Urothelium cell line (cell line): ENCODE results near the gene SKP1.
"Not testable (repeated sequence)": the region's sequence is repeated elsewhere in the genome, so short reads cannot be mapped to it uniquely, and the experiment has no call there.

Experiments
- DNase-seq: peaks from one replicate; pipeline ENCODE4 v3.0.0; 2011; ENCODE audit warnings: low spot score, mixed read lengths
- FAIRE-seq: peaks from 2 replicates; lab custom pipeline; 2011; peaks lifted over from hg19 to GRCh38; lab: Jason Lieb, UNC

The SKP1 gene

DNA sequence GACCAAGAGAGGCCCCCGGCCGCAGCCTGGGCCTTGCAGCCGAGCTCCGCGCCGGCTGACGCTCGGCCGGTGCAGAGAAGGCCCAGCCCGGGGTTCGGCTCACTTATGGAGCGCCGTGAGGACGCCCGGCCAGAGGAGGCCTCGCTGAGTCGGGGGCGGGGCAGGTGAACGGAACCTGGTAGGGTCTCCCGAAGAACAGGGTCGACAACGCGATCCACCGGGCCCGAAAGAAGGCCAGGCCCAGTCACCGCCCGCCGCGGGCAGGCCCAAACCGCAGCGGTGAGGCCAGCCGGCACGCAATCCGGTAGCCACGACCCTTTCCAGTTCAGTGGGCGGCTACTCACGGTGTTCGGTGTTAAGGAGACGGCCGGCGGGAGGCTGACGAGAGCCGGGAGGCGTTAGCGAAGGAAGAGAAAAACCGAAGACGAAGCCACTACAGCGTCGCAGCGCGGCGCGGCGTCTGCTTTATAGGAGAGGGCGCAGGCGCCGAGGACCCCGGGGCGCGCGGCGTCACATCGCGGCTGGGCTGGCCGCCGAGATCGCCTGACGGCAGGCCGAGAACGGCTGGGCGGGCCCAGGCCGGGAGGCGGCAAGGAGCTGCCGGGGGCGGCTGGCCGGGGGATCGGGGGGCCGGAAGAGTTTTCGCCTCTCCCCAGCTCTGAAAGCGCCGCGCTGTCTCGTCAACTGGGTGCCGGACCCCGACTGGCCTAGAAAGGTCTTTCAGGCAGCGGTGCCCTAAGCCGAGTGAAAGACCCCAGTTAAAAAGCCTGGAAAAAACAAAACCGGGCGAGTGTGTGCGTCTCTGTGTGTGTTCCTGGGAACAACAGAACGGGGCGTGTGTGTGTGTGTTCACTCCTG lies at the start of gene SKP1:
TSS of gene SKP1 (minus strand) at position 440 of the 858 bp plus-strand sequence. CDS start 2,928 bp downstream, outside the sequence.
- peak; percentile 88 for DNase-seq
- FAIRE-seq = no peak

DNA sequence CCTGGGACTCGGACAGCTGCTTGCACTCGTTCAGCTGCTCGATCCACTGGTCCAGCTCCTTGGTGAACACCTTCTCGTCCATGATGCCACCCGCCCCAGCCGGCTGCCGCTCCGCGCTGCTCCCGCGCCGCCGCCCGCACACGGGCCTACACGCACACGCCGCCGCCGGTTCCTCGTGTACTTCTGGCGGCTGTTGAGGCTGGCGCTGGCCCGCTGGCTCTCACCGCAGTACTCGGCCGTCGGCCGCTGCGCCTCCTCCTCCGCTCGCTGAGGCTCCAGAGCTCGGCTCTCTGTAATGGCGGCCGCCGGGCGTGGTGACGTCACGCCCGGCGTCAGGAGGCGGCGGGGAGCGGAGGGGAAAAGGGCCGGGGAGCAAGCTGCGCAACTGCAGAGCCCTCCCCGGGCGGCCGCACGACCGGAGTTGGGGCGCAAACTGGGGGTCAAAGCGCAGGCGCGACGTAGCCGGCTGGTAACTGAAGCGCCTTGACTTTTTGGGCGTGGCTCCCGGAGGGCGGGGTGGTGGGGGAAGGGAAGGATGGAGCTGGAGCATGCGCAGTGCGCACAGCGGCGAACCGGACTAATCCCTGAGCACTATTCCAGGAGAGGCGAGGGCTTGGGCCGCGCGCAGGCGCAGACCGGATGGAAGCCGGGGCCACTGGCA lies 49.2 kb upstream of the SKP1 start, which contains the start of gene PPP2CA:
TSS of gene PPP2CA (minus strand) at position 294 of the 661 bp plus-strand sequence. CDS start at position 82, 212 bp downstream.
- DNase-seq = peak; percentile 93

DNA sequence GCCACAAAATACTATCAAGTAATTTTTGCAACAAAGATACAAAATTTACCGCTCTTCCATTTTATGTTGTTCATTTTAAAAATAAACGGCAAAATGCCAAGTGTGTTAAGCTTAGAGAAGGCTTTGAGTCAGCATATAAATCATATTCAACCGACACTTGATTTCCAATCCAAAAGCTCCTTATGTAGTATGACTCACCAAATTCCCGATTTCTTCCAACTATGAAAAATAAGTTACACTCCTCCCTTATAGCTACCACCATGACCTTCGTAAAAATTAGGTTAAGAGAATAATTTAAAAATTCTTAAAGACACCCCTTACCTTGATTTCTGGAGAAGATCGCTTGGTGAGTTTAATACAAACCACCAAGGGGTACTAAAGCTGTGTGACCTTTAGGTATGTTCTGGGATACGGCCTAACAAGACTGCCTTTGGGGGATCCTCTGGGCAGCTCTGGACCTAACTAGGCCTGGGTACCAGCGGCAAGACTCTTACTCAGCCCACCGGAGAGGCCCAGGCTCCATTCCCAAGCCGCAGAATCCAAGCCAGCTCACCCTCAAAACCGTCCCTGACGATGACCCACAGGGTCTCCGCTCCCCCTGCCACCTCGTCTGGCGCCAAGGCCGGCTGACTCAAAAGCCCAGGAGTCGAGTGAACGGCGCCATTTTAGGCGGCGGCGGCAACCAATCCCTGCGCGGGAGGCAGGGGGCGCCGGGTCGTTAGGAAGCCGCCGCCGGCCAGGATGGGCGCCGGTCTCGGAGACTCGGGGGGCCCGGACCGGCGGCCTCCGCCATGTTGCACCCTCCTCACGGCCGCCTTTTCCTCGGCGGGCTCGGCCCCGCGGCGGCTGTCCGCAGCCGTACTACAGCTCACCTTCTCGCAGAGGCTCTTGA lies 48.4 kb upstream of the SKP1 start:
- DNase-seq (peak; percentile 53), FAIRE-seq (no peak)

More for the DNA sequence above, 49.2 kb upstream of the SKP1 start, which contains the start of gene PPP2CA:
- FAIRE-seq = no peak

DNA sequence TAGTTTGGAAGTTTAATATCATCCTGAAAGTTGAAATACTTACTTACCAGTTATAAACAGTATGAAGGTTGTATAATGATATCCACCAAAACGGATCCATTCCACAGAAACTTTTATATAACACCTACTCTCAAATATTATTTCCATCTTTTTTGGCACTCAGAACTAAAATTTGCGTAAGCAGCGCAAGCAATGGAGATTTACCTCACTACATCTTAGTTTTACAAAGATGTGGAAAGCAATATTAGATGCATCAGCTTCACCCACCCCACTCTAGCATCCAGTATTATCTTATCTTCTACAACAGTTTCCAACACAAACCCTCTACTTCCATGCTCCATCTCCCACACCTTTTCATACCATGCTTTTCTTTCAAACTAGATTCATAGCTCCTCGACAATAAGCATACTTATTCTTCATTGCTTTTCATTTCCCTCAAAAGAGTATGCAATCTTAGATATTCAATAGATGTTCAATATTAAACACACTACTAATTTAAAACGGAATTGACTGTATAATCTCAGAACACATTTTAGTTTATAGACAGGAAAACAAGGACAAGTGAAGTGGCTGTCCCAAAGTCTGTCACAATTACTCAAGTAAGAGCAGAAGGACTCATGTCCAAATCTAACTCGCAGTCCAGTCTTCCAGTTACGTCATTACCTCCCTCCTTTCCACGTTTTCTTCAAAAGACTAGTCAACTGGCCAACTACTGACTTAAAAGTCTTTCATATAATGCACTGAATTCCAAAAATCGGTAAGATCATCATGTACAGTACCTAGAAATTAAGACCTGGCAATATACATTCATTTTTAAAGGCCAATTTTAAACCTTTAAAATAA lies 46.9 kb upstream of the SKP1 start:
- DNase-seq (no peak), FAIRE-seq (no peak)

DNA sequence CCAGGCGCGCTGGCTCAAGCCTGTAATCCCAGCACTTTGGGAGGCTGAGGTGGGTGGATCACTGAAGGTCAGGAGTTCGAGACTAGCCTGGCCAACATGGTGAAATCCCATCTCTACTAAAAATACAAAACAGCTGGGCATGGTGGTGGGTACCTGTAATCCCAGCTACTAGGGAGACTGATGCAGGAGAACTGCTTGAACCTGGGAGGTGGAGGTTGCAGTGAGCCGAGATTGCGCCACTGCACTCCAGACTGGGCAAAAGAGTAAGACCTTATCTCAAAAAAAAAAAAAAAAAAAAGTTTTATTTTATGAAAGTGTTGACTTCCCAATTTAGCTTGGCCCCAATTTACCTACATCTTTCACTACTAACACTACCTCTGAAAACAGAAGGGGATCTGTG lies 44.9 kb upstream of the SKP1 start:
- FAIRE-seq, DNase-seq: not testable (repeated sequence)

DNA sequence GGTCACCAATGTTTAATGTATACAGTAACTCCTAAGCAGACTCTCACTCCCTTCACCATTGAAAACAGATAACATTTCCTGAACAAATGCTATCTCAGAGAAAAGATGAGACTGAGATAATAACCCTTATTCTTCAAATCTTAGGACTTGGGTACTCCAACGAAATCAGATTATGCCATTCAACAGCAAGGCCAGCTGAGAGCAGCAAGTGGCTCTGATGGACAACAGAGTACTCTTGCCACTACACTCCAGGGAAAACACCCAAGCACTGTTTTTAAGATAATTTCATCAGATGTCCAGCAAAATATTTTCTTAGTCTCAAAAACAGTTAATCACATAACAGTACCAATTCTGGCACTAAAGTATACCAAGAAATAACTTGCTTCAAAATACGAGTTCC lies 39.0 kb upstream of the SKP1 start:
- FAIRE-seq (no peak), DNase-seq (no peak)

DNA sequence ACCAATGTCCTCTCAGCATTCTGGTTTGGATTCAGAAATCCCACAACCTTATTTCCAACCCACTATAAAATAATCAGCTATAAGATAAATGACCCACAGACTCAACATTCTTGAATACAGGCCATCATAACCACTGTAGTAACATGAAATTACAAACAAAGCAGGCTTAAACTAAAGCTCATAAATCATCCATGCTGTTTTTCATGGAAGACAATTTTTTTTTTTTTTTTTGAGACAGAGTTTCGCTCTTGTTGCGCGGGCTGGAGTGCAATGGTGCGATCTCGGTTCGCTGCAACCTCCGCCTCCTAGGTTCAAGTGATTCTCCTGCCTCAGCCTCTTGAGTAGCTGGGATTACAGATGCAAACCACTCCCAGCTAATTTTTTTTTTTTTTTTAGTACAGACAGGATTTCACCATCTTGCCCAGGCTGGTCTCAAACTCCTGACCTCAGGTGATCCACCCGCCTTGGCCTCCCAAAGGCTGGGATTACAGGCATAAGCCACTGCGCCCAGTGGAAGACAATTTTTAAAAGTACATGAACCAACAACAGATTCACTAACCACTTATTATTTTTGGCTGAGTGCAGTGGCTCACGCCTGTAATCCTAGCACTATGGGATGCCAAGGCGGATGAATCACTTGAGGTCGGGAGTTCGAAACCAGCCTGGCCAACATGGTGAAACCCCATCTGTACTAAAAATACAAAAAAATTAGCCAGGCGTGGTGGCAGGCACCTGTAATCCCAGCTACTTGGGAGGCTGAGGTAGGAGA lies 34.7 kb upstream of the SKP1 start:
- DNase-seq, FAIRE-seq: not testable (repeated sequence)

DNA sequence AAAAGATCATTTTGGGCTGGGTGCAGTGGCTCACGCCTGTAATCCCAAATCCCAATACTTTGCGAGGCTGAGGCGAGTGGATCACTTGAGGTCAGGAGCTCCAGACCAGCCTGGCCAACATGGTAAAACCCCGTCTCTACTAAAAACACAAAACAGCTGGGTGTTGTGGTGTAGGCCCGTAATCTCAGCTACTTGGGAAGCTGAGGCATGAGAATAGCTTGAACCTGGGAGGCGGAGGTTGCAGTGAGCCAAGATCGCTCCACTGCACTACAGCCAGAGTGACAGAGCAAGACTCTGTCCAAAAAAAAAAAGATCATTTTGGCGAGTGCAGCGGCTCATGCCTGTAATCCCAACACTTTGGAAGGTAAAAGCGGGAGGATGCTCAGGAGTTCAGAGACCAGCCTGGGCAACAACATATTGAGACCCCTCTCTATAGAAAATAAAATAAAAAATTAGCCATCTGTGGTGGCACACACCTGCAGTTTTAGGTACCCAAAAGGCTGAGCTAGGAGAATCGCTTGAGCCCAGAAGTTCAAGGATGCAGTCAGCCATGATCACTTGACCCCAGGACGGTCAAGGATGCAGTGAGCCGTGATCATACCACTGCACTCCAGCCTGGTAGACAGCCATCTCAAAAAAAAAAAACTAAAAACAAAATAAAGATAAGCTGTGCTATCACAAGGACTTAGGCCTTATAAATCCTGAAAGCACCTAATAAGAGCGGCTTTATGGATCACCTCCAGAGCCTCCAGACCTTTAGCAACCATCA lies 32.9 kb upstream of the SKP1 start:
- FAIRE-seq = no peak

DNA sequence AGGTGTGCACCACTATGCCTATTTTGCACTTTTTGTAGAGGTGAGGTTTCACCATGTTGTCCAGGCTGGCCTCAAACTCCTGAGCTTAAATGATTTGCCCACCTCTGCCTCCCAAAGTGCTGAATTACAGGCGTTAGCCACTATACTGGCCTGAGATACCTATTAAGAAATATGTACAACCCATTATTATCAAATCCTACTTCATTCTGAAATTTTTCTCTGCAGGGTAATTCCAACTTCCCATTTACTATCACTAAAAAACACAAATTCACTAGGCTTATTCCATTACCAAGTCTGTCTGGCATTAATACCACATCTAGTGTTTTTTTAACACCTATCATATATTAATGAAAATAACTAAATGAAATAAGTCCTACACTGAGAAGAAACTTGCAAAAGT lies 30.9 kb upstream of the SKP1 start:
- FAIRE-seq (no peak), DNase-seq (no peak)

More for the DNA sequence above, 32.9 kb upstream of the SKP1 start:
- DNase-seq = no peak

DNA sequence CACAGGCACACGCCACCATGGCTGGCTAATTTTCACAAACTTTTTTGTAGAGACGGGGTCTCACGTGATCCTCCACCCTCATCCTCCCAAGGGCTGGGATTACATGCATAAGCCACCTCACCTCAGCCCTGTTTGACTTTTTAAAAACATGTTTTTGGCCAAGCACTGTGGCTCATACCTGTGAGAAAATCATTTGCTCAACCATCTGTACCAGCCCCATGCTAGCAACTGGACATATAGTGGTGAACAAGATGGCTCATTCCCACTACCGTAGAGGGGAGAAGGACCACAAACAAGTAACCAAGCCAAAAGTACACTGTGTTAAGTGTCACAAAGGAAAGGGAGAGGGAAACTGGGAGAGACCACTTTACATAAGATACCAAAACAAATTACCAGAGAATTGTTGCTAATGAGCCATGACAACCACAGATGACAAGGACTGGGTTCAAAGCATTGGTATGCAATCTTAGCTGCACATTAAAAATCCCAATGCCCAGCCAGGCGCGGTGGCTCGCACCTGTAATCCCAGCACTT lies 29.9 kb upstream of the SKP1 start:
- DNase-seq = no peak
- FAIRE-seq = no peak

DNA sequence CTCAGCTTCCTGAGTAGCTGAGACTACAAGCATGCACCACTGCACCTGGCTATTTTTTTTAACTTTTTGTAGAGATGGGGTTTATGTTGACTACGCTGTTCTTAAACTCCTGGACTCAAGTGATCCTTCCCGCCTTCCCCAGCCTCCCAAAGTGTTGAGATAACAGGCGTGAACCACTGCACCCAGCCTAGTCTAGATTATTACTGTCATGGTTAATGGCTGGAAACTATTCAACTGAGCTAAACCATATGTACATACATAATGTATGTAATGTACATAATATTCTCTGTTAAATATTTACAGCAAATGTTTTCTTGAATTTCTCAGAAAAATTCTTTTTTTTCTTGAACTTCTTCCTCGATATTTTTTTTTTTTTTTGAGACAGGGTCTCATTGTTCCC lies 27.8 kb upstream of the SKP1 start:
- FAIRE-seq (no peak), DNase-seq (no peak)

DNA sequence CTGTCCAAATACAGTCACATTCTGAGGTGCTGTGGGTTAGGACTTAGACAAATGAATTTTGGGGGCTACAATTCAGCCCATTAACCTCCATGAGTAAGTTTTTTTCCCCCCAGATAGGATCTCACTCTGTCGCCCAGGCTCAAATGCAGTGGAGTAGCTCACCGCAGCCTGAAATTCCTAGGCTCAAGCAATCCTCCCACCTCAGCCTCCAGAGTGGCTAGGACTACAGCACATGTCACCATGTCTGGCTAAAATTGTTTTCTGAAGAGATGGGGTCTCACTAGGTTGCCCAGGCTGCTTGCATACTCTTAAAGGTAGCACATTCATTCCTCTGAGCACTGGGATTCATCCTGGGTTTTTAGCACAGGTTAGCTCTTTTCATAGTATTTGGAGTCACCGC lies 26.9 kb upstream of the SKP1 start:
- no peak for FAIRE-seq
- DNase-seq = no peak

DNA sequence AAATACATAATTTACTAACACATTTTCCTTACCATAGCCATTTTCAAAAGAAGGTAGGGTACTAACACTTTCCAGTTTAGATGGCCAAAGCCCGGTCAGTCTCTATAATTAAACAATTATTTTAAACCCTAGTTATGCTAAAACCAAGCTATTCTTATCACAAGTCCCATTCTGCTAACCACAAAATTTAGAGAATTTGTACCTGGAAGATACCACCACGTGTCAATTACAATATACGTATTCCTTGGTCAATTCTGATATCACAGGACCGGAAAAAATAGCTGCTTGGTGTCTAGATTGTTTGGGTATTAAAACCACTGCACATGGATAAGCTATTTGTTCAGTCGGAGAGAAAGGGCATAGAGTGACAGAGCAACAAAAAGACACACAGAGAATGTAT lies 18.9 kb upstream of the SKP1 start:
- FAIRE-seq (no peak), DNase-seq (no peak)

DNA sequence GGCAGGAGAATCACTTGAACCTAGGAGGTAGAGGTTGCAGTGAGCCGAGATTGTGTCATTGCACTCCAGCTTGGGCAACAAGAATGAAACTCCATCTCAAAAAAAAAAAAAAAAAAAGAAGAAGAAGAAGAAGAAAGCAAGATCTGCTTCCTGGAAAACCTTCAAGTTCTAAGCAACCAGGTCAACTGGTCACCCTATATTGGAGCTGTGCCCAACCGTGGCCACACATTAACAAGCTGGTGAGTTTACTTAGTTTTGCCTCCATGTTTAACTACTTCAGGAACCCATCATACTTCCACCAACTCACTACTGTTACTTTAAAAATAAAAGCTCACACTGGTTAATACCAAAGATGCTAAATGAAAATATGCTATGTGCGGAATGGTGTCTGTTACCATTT lies 12.3 kb upstream of the SKP1 start:
- FAIRE-seq = no peak
- DNase-seq = no peak

DNA sequence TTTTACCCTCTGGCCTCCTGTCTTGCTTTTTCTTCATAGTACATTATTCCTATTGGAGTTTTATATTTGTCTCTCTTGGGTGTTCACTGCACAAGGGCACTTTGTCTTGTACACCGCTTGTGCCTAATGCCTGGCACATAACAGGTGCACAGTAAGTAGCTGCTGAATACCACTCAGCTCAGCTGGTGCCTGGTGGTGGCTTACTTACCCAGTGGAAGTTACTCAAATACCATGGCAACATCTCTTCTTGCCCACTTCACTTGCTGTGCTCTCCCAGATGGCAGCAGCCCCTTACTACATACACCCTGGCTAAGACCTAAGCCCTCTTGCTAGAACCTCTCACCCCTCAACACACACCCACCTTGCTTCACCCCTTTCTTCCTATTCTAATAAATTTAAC lies 11.3 kb upstream of the SKP1 start:
- FAIRE-seq (no peak), DNase-seq (no peak)

DNA sequence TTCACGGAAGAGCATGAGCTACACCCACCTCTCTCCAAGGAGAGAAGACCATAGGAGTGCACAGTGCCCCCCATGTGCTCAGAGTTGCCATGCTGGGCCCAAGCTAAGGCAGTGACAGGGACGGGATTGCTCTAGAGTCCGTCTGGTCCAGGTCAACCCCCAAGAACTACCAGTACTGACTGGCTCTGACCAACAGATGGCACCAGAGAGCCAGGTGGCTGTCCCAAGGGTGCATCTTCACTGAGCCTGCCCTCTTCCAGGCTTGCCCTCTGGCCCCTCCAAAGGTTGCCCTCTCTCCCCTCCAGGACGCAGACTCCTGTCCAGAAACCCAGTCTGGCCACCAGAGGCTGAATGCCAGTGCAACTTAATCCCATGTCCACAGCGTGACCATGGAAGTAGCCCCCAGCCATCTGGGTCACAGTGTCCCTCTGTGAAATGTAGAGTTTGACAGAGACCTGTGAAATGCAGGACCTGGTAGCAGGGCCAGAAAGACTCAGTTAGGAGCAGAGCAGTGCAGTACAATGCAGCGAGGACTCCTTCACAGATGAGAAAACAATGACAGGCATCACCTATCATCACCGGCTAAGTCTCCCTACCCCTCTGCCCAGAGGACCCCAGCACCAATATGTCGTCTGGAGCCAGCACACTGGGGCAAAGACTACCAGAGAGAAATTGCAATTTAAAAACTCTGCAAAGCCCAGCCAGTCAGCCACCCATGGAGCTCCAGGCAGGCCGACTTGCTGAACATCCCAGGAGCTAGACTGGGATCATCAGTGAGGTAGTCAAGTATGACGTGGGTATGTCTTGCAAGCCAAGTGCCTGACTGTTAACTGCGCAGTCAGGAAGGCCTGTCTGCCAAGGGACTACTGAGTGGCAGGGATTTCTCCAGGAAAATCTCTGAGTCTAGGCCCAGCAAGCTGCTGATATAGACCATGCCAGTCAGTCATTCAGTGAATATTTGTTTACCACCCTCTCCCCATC lies 7.7 kb upstream of the SKP1 start:
- FAIRE-seq (no peak), DNase-seq (peak; percentile 69)

DNA sequence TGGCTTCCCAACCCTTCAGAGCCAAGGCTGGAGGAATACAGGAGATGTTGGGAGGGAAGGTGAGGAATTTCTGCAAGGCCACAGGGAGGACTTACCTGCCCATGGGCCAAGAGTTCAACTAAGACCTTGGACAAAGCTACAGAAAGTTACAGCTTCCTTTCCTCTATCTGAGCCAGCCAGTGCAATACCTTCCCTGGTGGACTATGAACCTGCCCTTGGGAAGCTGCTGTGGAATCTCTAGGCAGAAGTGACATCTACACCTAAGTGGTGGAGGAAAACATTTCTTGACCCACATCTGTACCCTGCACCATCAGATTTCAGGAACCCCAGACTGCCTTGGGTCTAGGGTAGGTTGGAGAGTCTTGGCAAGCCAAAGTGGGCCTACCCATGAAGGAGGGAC lies 6.7 kb upstream of the SKP1 start:
- FAIRE-seq (no peak), DNase-seq (no peak)
